IPS-18c (cell line): ENCODE data around the gene SIK2.
"Not testable (repeated sequence)": the region's sequence is repeated elsewhere in the genome, so short reads cannot be mapped to it uniquely, and the experiment has no call there.

Source experiments
- H3K4me3 ChIP-seq: 2 replicates; pipeline ENCODE4 v1.7.0; 2013; ENCODE audit warnings: low read depth, mild to moderate bottlenecking, low read length, moderate library complexity; ENCODE audit not compliant: insufficient read depth
- H3K9me3 ChIP-seq: one replicate; pipeline ENCODE4 v1.6.1; 2013; ENCODE audit warnings: mild to moderate bottlenecking, low read length, moderate library complexity; ENCODE audit not compliant: control insufficient read depth, insufficient read depth

The SIK2 gene

DNA sequence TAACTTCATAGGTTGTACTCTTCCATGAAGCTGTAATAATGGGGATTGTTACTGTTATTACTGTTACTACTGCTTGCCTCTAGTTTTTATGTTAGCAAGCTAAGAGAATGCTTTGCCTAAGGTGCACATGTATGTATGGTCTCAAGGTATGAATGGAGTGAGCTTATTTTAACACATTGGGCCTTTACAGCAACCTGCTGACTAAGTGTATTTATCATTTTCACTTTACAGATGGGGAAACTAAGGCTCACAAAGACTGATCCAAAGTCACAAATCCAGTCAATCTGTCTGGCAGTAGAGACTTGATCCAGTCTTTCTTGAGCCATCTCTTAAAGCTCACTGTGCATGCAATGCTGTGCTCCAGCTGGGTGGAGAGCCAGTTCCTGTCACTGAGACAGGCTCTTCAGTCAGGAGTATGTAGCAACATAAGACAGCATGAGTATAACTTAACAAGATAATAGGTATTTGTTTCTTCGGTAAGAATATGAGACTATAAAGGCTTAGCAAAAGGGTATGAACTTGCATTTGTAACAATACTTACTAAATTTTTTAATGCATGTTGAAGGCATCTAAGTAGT is 97.4 kb downstream of the SIK2 start:
- no peaks in the 10 kb centered on the region for H3K9me3 ChIP-seq
- no peak overlapping the region for H3K4me3 ChIP-seq

DNA sequence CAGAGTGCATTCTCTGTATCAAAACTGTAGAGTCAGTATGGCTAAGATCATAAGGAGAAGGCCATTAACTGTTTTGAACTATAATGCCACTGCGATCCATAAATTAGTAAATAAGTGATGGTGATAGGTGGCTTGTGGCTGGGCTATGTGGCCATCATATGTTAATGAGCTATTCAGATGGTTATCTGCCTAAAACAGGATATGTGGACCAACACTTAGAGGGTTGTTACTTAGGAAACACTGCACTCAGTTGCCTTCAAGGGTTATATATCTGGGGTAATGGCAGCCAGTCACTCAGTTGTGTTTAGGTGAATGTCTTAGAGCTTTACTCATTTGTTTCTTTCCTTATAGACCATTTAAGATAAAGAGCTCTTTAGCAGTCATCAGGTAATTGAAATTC is 97.9 kb downstream of the SIK2 start:
- H3K4me3 ChIP-seq, result no peak overlapping the region
- H3K9me3 ChIP-seq, result no peaks in the 10 kb centered on the region

DNA sequence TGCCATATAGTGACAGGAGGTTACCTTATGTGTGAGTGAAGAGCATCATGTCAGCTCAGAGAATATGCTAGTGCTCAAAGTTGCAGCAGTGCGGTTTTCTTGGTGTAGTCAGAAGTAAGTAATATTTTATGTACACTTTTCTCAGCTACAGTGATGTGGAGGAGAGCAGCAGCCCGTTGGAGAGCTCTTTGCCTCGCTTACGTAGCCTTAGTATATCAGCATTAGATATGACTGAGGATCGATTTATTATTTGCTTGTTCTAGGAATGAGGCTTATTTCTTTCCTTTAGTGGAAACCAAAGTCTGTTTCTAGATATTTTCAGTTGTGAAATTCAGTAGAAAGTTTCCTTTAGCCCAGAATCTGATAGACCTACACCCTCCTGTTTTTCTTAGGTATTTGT is 100.4 kb downstream of the SIK2 start:
- H3K9me3 ChIP-seq, result no peaks in the 10 kb centered on the region

DNA sequence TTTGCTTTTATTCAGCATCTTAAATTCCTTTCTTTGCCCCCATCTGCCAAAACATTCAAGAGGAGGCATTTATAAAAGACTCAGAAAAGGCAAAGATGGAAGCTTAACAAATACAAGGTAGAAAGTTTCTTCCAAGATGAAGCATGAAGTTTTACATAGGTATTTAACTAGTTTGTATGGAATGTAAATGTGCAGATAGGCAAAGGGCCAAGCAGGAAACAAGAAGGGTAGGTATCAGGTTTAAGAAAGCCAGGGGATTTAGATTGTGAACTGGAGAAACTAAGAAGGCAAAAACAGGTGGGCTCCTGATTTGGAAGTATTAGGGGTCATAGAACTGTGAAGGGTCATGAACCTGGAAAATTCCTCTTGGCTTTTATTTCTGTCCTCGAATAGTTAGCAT is 101.3 kb downstream of the SIK2 start:
- H3K9me3 ChIP-seq, result no peaks in the 10 kb centered on the region
- H3K4me3 ChIP-seq, result no peak overlapping the region

More for the DNA sequence above, 100.4 kb downstream of the SIK2 start:
- no peak overlapping the region for H3K4me3 ChIP-seq

DNA sequence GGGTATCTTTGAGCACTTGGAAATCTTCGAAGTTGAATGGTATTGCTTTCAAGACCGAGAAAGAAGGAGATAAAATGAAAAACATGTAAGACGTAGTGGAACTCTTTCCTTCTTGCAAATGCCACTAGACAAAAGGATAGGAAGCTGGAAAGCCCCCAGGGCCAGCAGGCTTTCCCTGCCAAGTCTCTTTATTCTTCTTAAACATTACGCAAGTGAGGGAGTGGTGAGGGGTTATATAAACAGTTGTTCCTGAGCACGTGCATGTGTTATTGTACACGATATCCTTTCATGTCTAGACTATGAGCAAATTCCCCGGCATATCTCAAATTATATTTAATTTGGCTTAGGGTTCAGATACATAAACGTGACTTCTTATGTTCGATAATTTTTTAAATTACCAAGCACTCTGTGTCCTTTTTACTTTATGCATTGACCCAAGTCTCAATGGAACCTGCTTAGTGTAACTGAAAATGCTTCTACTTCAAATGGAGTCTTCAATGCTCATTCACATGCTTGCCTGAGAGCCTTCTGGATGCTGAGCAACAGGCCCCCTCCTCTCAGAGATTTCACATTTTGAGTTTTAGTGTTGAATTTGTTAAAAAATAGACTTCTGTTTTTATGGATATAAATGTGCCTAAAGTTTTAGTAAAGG is 104.9 kb downstream of the SIK2 start:
- no peak overlapping the region for H3K4me3 ChIP-seq

DNA sequence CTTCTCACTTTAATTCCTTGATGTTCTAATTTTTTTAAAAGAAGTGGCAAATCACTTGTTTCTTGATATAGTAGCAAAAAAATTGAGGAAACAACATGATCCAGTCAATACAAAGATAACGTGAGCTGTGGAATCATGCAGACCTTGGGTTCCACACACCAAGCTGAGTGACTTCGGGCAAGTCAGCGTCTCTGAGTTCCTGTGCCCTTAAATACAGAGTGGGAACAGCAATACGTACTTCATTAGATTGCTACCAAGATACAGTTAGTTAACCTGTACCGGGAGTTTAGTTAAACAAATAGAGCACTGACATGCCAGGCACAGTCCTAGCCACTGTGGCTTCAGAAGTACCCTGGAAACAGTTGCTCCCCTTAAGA is 105.4 kb downstream of the SIK2 start:
- no peaks in the 10 kb centered on the region for H3K9me3 ChIP-seq
- no peak overlapping the region for H3K4me3 ChIP-seq

More for the DNA sequence above, 104.9 kb downstream of the SIK2 start:
- no peaks in the 10 kb centered on the region for H3K9me3 ChIP-seq

DNA sequence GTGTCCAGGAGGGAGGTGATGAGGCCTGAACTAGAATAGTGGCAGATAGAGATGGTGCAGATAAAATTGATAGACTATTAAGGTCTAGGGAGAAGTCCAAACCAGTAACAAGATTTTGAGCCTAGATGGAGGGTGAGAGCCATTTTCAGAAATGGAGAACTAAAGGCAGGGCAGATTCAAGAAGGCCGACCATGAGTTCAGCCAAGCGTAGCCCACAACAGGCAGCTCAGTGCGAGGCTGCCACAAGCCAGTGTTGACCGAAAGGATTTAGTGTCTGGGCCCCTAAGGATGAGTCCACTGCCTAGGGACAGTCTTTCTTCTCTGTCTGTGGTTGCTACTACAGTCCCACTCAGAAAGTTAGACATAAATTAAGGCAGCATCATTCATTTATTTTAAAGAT is 112.3 kb downstream of the SIK2 start:
- Histone ChIP-seq H3K4me3 (no peak overlapping the region), H3K9me3 (no peaks in the 10 kb centered on the region)

DNA sequence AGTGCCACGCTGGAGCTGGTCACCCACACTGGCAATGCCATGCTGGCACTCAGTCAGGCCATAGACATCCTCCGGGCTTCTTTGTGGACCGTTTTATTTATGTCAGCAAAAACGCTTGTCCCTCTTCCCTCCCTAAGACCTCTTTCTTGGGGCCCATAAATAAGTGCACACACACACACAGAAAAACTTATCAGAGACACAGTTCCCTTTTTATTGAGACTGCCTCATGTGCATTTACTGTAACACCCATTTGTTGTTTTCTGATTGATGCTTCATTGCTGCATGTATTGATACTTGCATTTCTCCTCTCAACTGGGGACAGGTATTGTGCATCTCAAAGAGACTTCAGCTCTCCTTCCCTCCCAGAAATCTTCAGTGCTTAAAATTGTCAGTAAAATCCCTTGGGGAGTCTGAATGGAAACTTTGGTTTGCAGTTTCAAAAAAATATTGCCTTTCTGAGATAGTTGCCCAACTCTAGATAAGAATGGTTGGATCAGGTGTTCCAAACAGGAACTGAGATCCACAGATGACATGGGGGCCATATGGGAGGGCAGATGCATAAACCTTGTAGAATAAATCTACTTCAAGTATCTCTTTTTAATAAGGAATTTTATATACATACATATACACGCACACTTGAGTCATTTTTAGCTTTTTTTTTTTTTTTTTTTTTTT is 113.0 kb downstream of the SIK2 start:
- H3K9me3 ChIP-seq, result no peaks in the 10 kb centered on the region
- no peak overlapping the region for H3K4me3 ChIP-seq

DNA sequence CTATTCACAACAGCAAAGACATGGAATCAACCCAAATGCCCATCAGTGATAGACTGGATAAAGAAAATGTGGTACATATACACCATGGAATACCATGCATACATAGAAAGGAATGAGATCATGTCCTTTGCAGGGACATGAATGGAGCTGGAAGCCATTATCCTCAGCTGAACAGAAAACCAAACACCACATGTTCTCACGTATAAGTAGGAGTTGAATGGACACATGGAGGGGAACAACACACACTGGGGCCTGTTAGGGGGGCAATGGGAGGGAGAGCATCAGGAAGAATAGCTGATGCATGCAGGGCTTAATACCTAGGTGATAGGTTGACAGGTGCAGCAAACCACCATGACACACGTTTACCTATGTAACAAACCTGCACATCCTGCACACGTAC is 115.4 kb downstream of the SIK2 start:
- not testable (repeated sequence) for H3K9me3 ChIP-seq, H3K4me3 ChIP-seq

DNA sequence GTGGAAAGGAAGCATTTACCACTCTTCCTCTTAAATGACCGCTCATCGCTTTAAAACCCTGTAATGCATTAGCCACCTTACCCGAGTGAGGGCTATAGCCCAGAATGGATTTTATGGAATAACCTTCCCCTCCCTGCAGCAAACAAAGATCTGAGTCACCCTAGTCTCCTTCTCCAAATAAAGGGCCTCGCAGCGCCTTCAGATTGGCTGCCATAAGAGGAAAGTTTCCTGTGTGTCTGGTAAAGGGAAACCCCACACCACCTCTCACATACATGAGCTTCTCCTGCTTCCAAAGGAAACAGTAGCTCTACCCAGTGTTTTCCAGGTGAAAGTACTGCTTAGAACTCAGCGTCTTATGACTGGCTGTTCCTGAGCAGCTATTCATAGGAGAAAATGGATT is 116.2 kb downstream of the SIK2 start:
- Histone ChIP-seq H3K4me3 (no peak overlapping the region), H3K9me3 (no peaks in the 10 kb centered on the region)

DNA sequence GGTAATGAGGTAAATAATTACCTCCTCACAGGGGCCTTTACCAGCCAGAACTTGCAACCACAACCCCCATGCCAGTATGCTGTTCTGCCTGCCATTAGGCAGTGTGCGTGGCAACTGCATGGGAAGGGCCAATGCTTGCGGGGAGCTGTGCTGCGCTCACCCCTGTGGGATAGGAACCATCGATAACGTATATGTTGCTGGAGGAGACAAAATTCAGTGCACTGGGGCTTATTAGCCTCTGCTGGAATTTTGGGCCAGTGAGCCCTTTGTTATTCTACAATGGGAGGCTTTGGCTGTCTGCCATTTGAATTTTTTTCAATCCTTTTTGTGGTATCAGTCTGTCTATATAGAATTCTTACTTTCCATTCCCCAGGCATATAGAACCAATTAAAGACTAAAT is 116.6 kb downstream of the SIK2 start:
- no peaks in the 10 kb centered on the region for H3K9me3 ChIP-seq

DNA sequence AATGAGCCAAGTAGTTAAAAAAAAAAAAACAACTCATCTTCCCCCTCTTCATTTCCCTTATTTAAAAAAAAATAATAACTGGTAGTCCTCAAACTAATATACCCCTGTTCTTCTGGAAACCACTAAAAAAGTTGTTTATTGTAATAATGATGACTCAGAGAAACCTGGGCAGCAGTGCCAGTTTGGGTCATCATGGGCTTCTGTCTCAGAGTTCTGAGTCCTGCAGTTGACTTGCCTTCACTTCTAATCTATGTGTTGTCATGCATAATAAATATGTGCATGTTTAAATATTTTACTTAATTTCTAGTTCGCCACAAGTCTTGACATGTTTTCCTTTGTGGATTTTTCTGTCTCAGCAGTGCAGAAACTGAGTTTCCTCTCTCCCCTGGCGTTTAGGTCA is 117.1 kb downstream of the SIK2 start:
- Histone ChIP-seq H3K9me3 (no peaks in the 10 kb centered on the region), H3K4me3 (no peak overlapping the region)

More for the DNA sequence above, 116.6 kb downstream of the SIK2 start:
- H3K4me3 ChIP-seq, result no peak overlapping the region

DNA sequence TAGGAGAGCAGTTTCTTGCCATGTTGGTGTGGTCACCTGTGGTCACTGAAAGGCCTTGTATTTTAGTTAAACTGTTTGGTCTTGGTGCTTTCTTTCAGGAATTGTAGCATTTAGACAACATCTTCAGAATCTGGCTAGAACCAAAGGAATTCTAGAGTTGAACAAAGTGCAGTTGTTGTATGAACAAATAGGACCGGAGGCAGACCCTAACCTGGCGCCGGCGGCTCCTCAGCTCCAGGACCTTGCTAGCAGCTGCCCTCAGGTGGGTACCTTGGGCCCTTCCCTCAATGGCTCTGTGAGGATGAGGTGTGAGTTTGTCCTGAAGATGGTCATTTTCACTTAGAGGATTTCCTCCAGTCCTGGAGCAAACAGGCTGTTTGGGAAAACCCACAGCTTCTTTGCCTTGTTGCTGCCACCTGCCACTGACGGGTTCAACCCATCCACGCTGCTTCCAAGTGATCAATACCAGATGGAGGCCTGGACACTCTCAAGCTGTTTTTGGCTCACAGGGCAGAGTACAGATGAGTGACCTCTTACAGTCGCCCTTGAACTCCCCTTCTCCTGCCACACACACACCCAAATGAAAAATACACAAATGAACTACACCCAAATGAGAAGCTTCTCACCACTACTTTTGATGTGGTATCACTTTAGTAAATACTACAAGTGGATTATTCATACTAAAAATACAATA is 118.7 kb downstream of the SIK2 start:
- no peak overlapping the region for H3K4me3 ChIP-seq
- H3K9me3 ChIP-seq, result no peaks in the 10 kb centered on the region

DNA sequence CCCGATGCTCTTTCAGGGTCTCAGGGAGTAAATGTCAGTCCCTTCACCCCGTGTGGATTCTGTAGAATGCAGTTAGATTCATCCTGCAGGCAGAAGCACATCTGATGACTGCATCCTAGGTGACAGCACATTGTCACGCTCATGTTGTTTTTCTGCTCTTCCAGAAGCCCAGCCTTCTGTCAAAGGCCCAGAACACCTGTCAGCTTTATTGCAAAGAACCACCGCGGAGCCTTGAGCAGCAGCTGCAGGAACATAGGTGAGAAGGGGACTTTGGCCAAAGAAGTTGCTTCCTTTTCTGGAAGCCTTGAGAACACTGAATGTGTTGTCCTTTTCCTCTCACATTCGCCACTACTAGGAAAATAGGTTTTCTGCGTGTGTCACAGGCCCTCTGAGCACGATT is 120.3 kb downstream of the SIK2 start:
- no peak overlapping the region for H3K4me3 ChIP-seq
- no peaks in the 10 kb centered on the region for H3K9me3 ChIP-seq

DNA sequence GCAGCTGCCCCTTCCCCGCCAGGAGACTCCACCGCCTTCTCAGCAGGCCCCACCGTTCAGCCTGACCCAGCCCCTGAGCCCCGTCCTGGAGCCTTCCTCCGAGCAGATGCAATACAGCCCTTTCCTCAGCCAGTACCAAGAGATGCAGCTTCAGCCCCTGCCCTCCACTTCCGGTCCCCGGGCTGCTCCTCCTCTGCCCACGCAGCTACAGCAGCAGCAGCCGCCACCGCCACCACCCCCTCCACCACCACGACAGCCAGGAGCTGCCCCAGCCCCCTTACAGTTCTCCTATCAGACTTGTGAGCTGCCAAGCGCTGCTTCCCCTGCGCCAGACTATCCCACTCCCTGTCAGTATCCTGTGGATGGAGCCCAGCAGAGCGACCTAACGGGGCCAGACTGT is 121.3 kb downstream of the SIK2 start:
- no peaks in the 10 kb centered on the region for H3K9me3 ChIP-seq
- H3K4me3 ChIP-seq, result no peak overlapping the region

DNA sequence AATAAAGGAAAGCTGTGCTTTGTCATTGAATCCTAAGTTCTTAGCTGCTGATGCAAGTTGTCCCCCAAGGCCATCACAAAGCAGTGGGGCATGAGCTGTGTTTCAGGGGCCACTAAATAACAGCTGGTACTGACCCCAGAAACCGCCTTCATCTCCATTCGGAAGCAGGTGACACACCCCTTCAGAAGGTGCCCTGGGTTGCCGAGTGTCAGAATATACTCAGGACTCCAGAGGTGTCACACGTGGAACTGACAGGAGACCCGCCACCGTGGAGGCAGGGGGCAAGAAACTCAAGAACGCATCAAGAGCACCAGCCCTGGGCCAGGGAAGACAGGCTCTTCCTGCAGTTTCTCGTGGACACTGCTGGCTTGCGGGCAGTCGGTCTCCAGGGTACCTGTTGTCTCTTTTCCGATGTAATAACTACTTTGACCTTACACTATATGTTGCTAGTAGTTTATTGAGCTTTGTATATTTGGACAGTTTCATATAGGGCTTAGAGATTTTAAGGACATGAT is 122.4 kb downstream of the SIK2 start:
- H3K9me3 ChIP-seq, result no peaks in the 10 kb centered on the region
- no peak overlapping the region for H3K4me3 ChIP-seq

DNA sequence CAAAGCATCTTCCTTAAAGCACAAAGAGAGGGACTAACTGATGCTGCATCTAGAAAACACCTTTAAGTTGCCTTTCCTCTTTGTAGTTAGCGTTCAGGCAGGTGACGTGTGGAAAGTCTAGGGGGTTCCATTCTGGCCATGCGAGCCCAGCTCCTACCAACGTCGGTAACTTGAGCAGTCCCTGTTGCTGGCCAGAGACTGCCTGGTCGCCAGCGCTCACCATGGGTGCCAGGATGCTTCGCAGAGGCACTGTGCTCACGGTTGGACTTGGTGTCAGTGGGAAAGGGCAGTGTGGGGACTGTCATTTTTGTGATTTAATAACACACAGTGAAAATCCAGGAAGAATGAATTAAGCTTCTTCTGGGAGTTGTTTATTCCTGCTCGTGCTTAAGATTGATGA is 123.4 kb downstream of the SIK2 start:
- H3K9me3 ChIP-seq, result no peaks in the 10 kb centered on the region
- H3K4me3 ChIP-seq, result no peak overlapping the region

DNA sequence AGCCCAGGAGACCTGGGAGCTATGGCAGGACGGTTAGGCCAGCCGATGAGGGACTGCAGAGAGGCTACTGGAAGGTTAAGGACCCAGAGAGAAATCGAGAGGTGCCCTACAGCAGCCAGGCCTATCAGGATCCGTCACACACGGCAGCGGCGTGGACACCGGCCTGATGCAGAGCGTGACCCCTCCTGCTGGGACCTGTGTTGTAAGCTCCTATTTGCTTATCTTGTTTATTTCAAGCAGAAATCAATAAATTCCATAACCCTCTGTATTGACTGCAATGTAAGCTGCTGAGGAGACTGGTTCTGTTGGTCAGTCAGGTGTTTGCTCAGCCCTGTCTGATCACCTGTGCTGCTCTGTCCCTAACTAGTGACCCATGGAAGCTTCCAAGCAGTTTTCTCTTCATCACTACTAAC is 124.1 kb downstream of the SIK2 start:
- H3K9me3 ChIP-seq, result no peaks in the 10 kb centered on the region

More for the DNA sequence above, 124.1 kb downstream of the SIK2 start:
- H3K4me3 ChIP-seq, result no peak overlapping the region
